Neuronal stem cell (in vitro differentiated cells): ENCODE results near the gene ABLIM1.

Source experiments
- DNase-seq: peaks from one replicate; pipeline ENCODE4 v3.0.0-alpha.2; 2013; ENCODE audit warnings: low spot score
- H2AFZ ChIP-seq: one replicate; pipeline ENCODE4 v1.6.1; 2013; ENCODE audit warnings: mild to moderate bottlenecking, low read length, inconsistent platforms
- H2AK5ac ChIP-seq: 2 replicates; pipeline ENCODE4 v1.6.1; 2013; ENCODE audit warnings: low read depth, mild to moderate bottlenecking, inconsistent platforms, low read length, moderate library complexity, mixed read lengths
- H2BK120ac ChIP-seq: 2 replicates; pipeline ENCODE4 v1.6.1; 2013; ENCODE audit warnings: low read depth, mild to moderate bottlenecking, inconsistent platforms, low read length, moderate library complexity, mixed read lengths
- H2BK12ac ChIP-seq: one replicate; pipeline ENCODE4 v1.6.1; 2013; ENCODE audit warnings: low read length, inconsistent platforms
- H2BK15ac ChIP-seq: 2 replicates; pipeline ENCODE4 v1.6.1; 2013; ENCODE audit warnings: mild to moderate bottlenecking, low read length, inconsistent platforms, mixed read lengths
- H2BK5ac ChIP-seq: one replicate; pipeline ENCODE4 v1.6.1; 2013; ENCODE audit warnings: inconsistent platforms, mild to moderate bottlenecking, low read length, moderate library complexity
- H3K14ac ChIP-seq: one replicate; pipeline ENCODE4 v1.6.1; 2013; ENCODE audit warnings: low read length, inconsistent platforms
- H3K18ac ChIP-seq: 2 replicates; pipeline ENCODE4 v1.6.1; 2013; ENCODE audit warnings: low read length, inconsistent platforms
- H3K23ac ChIP-seq: 2 replicates; pipeline ENCODE4 v1.6.1; 2013; ENCODE audit warnings: low read depth, mild to moderate bottlenecking, mixed read lengths, low read length, inconsistent platforms; ENCODE audit not compliant: poor library complexity
- H3K27ac ChIP-seq: replicated peaks from 3 replicates; pipeline ENCODE4 v1.5.1; 2013; ENCODE audit warnings: low read length, inconsistent platforms
- H3K27me3 ChIP-seq, 3 experiments: 2 replicates each; pipeline ENCODE4 v1.6.1; 2013; ENCODE audit warnings: low read length in 3 of 3, mild to moderate bottlenecking in 2 of 3, inconsistent platforms in 1 of 3, low read depth in 1 of 3, mixed read lengths in 1 of 3, moderate library complexity in 1 of 3; ENCODE audit not compliant: control insufficient read depth in 3 of 3, insufficient read depth in 3 of 3
- H3K36me3 ChIP-seq, 2 donors: replicated peaks in 1 of 2; 2 replicates each; pipeline ENCODE4 v1.6.1; 2013; ENCODE audit warnings: low read length in 2 of 2; ENCODE audit not compliant: control insufficient read depth in 2 of 2, insufficient read depth in 2 of 2
- H3K4ac ChIP-seq: 2 replicates; pipeline ENCODE4 v1.6.1; 2013; ENCODE audit warnings: inconsistent platforms, mild to moderate bottlenecking, low read length, moderate library complexity
- H3K4me1 ChIP-seq, 2 donors: 1 replicate in 1 of 2; 2 replicates in 1 of 2; pipeline ENCODE4 v1.6.1; 2013; ENCODE audit warnings: low read length in 2 of 2, low read depth in 1 of 2; ENCODE audit not compliant: control insufficient read depth in 2 of 2, insufficient read depth in 1 of 2
- H3K4me2 ChIP-seq: one replicate; pipeline ENCODE4 v1.6.1; 2013; ENCODE audit warnings: mild to moderate bottlenecking, low read length, inconsistent platforms; ENCODE audit not compliant: insufficient read depth, poor library complexity, severe bottlenecking
- H3K4me3 ChIP-seq, 2 donors: 2 replicates each; pipeline ENCODE4 v1.5.1; 2013; ENCODE audit warnings: low read length in 2 of 2, mild to moderate bottlenecking in 2 of 2, inconsistent platforms in 1 of 2, moderate library complexity in 1 of 2
- H3K79me1 ChIP-seq: one replicate; pipeline ENCODE4 v1.6.1; 2013; ENCODE audit warnings: low read depth, mild to moderate bottlenecking, inconsistent platforms, low read length, moderate library complexity
- H3K9ac ChIP-seq: one replicate; pipeline ENCODE4 v1.6.1; 2013; ENCODE audit warnings: mild to moderate bottlenecking, low read depth, low read length, inconsistent platforms; ENCODE audit not compliant: poor library complexity
- H3K9me3 ChIP-seq, 2 donors: replicated peaks in 1 of 2; 2 replicates each; pipeline versions ENCODE3 to v1.6.1; 2013; ENCODE audit warnings: low read length in 2 of 2, mild to moderate bottlenecking in 2 of 2, inconsistent platforms in 1 of 2, low read depth in 1 of 2, mixed read lengths in 1 of 2, moderate library complexity in 1 of 2; ENCODE audit not compliant: control insufficient read depth in 2 of 2, insufficient read depth in 1 of 2
- H4K8ac ChIP-seq: one replicate; pipeline ENCODE4 v1.6.1; 2013; ENCODE audit warnings: low read depth, mild to moderate bottlenecking, inconsistent platforms, low read length, moderate library complexity
- H4K91ac ChIP-seq: one replicate; pipeline ENCODE4 v1.6.1; 2013; ENCODE audit warnings: low read length, low read depth, mild to moderate bottlenecking, inconsistent platforms; ENCODE audit not compliant: poor library complexity
- WGBS, 2 donors: extraction: QIAGEN DNeasy Blood & Tissue Kit; methylation state at CpG; one replicate each; pipeline ENCODE4 v1.1.7; 2013; ENCODE audit warnings: missing lambda C conversion rate in 2 of 2, mixed read lengths in 1 of 2; ENCODE audit not compliant: insufficient read length in 2 of 2, insufficient replicate concordance in 1 of 2; ENCODE audit errors: extremely low coverage in 2 of 2; 5-methylcytosine and 5-hydroxymethylcytosine counted together

ABLIM1 gene

DNA sequence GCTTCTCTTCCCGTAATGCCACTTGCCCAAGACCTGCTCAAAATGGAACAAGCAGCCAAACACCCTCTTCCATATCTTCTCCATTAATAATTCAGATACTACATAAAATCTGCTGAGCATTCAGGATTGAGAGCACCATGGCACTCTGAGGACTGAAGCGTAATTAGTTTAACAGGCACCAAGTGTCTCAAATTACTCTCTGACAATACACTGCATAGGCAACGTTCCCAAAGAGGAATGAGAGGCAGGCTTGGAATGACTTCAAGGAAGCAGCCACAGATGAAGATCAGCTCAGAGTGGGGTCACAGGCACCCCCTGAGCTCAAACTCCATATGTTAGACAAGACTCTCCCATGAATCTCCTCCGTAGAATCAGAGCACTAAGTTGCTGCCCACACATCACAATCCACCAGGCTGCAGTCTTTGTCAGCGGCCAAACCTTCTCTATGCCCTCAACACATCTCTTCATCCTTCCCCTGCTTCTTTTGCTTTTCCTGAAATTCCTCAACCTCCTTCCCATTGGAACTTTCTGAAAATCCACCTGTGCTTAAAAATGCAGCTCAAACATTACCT lies 4.7 kb upstream of the ABLIM1 start:
- Histone ChIP-seq H2BK120ac (no peak overlapping the region), H2BK12ac (no peak overlapping the region), H3K27me3 (peaks cover 0 to 19% (median 0%) of the 10 kb centered on the region in 3 experiments), H3K14ac (no peak overlapping the region), H2BK5ac (no peak overlapping the region), H3K18ac (peak overlapping the region; percentile 38), H4K91ac (no peak overlapping the region), H3K4ac (no peak overlapping the region), H3K9ac (no peak overlapping the region), H3K4me1 (peaks cover 0 to 14% of the 10 kb centered on the region in 2 donors), H3K4me3 (no peak overlapping the region), H2AFZ (no peak overlapping the region), H3K79me1 (no peaks in the 10 kb centered on the region), H2AK5ac (no peak overlapping the region), H3K4me2 (no peak overlapping the region), H3K9me3 (peaks cover 0 to 2% of the 10 kb centered on the region in 2 donors), H4K8ac (no peak overlapping the region), H2BK15ac (peak overlapping the region; percentile 34), H3K27ac (no peak overlapping the region), H3K23ac (no peak overlapping the region), H3K36me3 (no peaks in the 10 kb centered on the region)
- no CpG with 5 or more reads among the region's 5 CpGs for WGBS, 2 donors
- no peak for DNase-seq

DNA sequence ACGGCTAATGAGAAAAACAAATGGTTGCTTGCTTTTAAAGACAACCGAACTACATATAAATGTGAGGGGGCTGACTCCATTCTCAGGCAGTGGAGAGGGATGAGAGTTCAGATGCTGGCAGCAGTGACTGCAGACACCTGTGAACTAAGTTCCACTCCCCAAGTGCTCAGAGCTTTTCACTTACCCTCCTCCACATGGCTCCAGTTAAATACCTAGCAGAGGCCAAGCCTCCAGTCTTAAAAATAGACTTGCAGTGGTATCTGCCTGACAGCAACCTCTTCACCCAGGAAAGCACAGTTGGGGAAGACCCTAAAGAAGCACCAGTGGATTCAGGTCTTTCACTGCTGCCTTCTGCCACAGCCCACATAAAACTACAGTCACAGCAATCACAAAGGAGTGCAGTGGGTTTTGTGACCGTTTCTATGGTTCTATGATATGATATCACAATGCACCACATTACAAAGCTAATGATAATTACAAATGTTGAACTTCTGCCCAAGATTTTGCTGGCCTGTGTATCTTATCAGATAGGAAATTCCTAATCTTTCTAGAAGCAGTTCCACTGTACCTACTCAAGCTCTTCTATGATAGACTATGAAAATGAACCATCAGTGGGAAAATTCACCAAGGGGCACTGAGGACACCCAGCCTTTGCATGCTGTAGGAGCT lies 3.3 kb upstream of the ABLIM1 start:
- Histone ChIP-seq H3K27ac (no peak overlapping the region), H3K79me1 (no peaks in the 10 kb centered on the region), H3K4me1 (peaks cover 0 to 14% of the 10 kb centered on the region in 2 donors), H2BK12ac (no peak overlapping the region), H3K27me3 (peaks cover 0 to 19% (median 0%) of the 10 kb centered on the region in 3 experiments), H4K91ac (no peak overlapping the region), H3K4me2 (no peak overlapping the region), H3K14ac (no peak overlapping the region), H2AK5ac (no peak overlapping the region), H3K9me3 (no peaks in the 10 kb centered on the region), H2BK15ac (no peak overlapping the region), H3K36me3 (no peaks in the 10 kb centered on the region), H2AFZ (no peak overlapping the region), H3K9ac (no peak overlapping the region), H2BK5ac (no peak overlapping the region), H2BK120ac (no peak overlapping the region), H3K23ac (no peak overlapping the region), H3K18ac (no peak overlapping the region), H3K4ac (no peak overlapping the region), H4K8ac (no peak overlapping the region), H3K4me3 (no peak overlapping the region)
- WGBS, 2 donors = no CpG with 5 or more reads among the region's 3 CpGs
- no peak for DNase-seq

DNA sequence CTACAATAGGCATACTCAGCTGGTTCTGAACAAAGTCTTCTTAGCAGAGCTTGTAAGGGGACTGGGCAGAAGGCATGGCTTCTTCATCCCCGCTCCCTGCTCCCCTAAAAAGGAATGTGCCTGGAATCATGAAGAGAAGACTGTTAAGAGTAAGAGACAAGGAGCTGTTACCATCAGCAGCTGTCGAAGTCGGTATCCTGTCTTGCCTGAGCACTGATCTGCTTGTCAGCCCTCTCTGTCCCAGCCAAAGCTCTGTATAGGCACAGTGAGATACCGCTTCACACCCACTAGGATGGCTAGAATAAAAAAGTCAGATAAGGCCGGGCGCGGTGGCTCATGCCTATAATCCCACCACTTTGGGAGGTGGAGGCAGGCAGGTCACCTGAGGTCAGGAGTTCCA lies 2.4 kb downstream of the ABLIM1 start:
- Histone ChIP-seq H2AFZ (no peak overlapping the region), H3K36me3 (no peaks in the 10 kb centered on the region), H2BK120ac (no peak overlapping the region), H3K4ac (no peak overlapping the region), H3K27me3 (peaks cover 0 to 18% (median 0%) of the 10 kb centered on the region in 3 experiments), H3K4me3 (no peak overlapping the region), H3K27ac (no peak overlapping the region), H3K18ac (no peak overlapping the region), H3K14ac (no peak overlapping the region), H2BK5ac (no peak overlapping the region), H3K4me1 (no peaks in the 10 kb centered on the region), H4K8ac (no peak overlapping the region), H3K79me1 (no peaks in the 10 kb centered on the region), H3K23ac (no peak overlapping the region), H3K9ac (no peak overlapping the region), H3K4me2 (no peak overlapping the region), H2AK5ac (no peak overlapping the region), H2BK12ac (no peak overlapping the region), H4K91ac (no peak overlapping the region), H3K9me3 (no peaks in the 10 kb centered on the region), H2BK15ac (no peak overlapping the region)
- WGBS, 2 donors = no CpG with 5 or more reads among the region's 7 CpGs
- no peak for DNase-seq

DNA sequence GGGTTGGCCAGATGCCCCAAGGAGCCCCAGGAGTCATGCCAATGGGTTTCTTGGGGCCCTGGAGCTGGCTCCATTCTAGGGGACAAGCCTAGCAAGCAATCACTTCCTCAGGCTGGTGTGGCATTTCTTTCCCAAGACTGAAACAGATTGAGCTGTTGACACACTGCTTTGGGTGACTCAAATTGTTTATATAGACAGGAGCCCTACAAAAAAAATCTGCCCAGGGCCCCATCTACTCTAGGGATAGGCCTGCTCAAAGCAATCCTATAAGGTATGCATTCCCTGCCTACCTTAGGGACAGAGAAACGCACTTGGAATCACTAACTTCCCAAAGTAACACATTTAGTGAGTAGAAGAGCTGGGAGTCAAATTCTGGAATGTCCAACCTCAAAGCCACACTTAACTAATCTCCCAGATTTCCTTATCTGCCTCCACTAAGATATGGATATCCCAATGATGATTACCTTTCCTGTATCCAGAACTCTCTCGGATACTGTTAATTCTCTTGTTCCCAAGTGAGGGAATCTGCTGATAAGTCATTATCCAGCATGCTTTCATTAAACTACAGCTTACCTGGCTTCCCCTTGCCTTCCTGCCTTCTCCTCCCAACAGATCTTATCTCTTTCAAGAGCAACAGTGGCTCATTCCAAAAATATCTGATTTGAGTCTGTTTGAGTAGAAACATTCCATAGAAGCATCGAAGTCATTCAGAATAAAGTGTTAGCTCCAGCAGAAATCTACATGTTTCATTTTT lies 3.1 kb downstream of the ABLIM1 start:
- H3K4ac ChIP-seq = no peak overlapping the region
- H4K91ac ChIP-seq = no peak overlapping the region
- H2BK15ac ChIP-seq = no peak overlapping the region
- no peaks in the 10 kb centered on the region for H3K4me1 ChIP-seq
- H3K4me2 ChIP-seq = no peak overlapping the region
- no peak overlapping the region for H2BK5ac ChIP-seq
- no peak overlapping the region for H3K14ac ChIP-seq
- H3K27me3 ChIP-seq = peaks cover 0 to 18% (median 0%) of the 10 kb centered on the region in 3 experiments
- WGBS, 2 donors = no CpG with 5 or more reads among the region's 3 CpGs
- no peak overlapping the region for H2BK12ac ChIP-seq
- no peak for DNase-seq
- no peak overlapping the region for H4K8ac ChIP-seq
- H3K36me3 ChIP-seq = no peaks in the 10 kb centered on the region
- H2BK120ac ChIP-seq = no peak overlapping the region
- H3K9ac ChIP-seq = no peak overlapping the region
- no peaks in the 10 kb centered on the region for H3K9me3 ChIP-seq
- H2AFZ ChIP-seq = no peak overlapping the region
- H3K4me3 ChIP-seq = no peak overlapping the region
- H3K79me1 ChIP-seq = no peaks in the 10 kb centered on the region
- no peak overlapping the region for H3K27ac ChIP-seq
- no peak overlapping the region for H3K23ac ChIP-seq
- H3K18ac ChIP-seq = no peak overlapping the region
- H2AK5ac ChIP-seq = no peak overlapping the region
